Right renal pelvis (tissue), 4 donors: ENCODE measurements around the gene RNF215. TPM values are rescaled to one million over a fixed set of nuclear protein-coding genes. Genes with fewer than 3 reads are reported as not detected.
"Not testable (repeated sequence)": the region's sequence is repeated elsewhere in the genome, so short reads cannot be mapped to it uniquely, and the experiment has no call there.

Experiments used
- DNase-seq, 4 donors: peaks; one replicate each; pipeline ENCODE4 v3.0.0-alpha.2; 2013; ENCODE audit warnings: low read depth in 4 of 4, low spot score in 3 of 4, missing footprints in 1 of 4
- polyA plus RNA-seq, 4 donors: library from polyadenylated mRNA; unstranded; fragments of 120-200 nt; gene quantifications; one replicate each; pipeline ENCODE4 v1.2.1, GENCODE V29; 2013; ENCODE audit not compliant: insufficient read length in 4 of 4

The RNF215 gene
- polyA plus RNA-seq, 4 donors = 18.3 to 22.9 (median 21.8) TPM

DNA sequence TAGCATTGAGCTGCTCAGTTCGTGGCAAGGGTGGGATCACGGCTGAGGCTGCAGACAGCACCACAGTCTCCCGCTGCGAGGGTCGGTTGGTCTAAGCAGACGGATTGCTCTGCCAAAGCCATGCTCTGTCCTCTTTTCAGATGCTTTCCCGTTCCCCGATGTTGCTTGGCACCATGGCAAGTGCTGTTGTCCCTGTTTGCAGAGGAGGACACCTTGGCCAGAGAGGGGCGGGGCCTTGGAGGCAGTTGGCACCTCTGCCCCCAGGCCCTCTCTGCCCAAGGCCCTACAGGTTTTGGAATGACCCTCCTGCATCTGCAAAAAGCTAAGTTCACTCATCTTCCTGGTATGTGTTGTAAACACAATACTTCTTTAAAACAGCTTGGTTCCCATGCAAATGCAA is 18.8 kb downstream of the RNF215 start:
- no peak for DNase-seq

DNA sequence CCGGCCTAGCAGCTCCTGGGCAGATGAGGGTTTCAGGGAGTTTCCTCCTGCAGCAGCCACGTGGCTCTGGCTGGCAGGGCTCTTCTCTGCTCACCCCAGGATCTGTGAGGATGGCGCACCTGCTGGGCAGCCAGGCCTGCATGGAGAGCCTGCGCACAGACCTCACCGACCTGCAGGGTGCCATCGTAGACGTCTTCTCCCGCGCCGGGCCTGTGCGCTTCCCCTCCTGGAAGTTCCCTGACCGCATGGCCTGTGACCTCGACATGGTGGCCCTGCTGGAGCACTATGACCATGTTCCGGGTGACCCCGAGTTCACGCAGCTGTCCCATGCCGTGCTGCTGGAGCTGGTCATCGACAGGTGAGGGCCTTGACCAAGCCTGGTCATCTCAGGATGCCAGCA is 21.3 kb downstream of the RNF215 start:
- DNase-seq = no peak

DNA sequence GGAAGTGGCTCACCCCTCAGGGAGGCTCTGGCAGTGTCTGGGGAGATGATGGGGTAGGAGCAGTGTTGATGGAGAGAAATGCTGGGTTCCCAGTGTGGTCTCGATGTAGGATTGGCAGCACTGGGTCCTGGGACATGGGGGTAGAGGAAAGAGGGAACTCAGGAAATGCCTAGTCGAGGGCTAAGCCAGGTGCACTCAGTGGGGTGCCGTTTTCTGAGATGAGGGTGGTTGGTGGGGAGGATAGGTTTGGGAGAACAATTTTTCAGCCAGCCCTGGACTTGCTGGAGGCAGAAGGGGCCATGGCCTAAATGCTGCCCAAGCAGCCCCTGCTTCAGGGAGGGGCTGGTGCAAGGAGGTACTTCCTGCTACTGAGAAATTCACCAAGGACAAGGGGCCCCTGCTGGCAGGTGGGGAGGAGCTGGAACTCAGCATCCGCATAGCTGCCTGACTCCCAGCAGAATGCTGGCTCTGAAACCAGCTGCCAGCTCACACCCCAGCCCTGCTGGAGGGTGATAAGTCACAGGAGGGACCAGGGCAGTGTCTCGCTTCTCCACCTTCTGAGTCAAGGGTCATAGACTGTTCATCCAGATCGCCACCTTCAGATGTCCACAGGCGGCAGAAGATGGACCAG is 24.4 kb downstream of the RNF215 start:
- DNase-seq = no peak

DNA sequence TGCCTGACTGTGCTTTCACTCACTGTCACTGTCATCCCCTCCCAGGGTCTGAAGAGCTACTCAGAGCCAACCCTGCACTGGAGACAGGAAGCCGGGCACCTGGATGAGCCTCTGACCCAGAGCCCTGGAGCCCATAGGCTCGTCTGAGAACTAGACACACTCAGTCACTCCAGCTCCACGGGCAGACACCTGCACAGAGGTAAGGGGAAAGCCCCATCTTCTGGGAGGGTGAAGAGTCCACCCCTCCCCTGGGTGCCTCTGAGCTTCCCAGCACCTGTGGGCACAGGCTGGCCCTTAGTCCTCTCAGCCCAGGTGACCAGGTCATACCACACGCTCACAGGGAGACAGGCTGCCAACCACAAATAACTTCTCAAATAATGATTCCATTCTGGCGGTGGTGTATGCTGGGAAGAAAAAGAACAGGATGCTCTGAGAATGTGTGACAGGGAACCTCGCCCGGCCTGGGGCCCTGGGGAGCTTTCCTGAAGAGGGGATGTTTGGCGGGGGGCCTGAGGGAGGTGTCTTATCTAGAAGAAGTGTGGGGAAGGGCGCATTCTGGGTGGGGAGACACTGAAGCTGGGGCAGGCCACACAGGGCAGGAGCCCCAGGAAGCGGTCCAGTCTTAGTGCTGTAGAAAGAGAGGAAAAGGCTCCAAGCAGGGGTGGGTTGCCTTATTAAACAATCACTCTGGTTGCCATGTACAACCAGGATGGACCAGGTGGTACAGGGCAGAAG is 25.1 kb downstream of the RNF215 start:
- DNase-seq = no peak

DNA sequence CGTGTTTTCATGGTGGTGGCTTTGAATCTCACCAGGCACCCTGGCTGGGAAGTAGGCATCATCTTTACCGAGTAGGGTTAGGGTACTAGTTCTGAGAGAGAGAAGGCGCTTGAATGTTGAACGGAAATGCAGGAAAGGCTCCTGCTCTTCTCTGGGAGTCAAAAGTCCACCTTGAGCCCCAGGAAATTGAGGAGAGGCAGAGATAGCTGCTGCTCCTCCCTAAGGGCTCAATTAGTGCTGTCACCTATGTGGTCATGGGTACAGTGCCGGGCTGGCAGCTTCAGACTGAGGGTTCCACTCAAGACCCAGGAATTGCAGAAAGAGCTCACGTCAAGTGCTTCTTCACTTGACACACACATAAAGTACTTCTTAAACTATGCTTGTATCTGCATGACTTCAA is 28.7 kb downstream of the RNF215 start:
- no peak for DNase-seq

DNA sequence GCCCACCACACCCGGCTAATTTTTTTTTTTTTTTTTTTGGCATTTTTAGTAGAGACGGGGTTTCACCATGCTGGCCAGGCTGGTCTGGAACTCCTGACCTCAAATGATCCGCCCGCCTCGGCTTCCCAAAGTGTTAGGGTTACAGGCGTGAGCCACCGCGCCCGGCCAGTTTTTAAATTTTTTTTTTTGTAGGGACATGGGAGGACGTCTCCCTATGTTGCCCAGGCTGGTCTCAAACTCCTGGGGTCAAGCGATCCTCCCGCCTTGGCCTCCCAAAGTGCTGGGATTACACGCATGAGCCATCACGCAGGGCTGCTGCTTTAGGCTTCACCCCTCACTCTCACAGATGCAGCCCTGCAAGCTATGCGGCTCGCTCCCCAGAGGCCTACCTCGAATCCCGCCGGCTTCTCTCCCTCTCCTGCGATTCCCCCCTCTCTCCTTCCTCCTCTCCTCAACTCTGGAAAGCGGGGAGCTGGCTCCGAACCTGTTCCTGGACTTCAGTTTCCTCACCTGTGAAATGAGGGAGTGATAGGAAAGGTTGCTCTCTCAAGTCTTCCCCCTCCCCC is 29.5 kb downstream of the RNF215 start:
- DNase-seq = no peak

GRCh38 chr22:30357236-30357570 is 30.0 kb downstream of the RNF215 start:
- peak in 1 of 4 donors; percentile 16 for DNase-seq

DNA sequence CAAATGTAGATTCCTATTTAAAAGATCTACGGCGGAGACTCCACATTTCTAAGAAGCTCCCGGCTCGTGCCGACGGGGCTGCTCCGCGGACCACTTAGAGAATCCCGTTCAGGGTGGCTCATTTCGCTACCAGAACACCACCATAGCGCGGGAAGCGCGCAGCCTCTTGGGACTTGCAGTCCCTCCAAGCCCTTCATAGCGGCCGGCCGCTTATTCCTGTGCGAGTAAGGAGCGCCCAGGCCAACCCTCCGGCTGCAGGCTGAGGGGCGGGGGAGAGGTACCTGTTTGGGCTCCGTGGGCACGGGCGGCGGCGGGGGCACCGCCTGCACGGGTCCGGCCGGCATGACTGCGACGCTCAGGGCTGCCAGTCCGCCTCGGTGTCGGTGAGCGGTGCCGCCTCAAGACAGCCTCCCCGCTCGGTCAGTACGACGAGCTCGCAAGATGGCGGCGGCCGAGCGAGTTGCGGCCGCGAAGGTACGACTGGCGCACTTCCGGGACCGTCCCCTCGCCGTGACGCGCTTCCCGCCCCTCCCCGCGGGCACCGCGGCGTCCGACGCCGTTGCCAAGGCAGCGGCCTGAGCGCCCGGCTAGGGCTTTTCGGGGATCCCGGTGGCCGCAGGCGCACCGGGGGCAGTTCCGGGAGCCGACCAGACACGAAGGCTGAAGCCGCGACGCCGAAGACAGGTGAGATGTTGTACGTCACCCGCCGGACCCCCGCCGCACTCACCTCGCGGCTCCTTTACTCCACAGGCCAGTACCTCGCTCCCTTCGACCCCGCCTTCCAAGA is 30.6 kb downstream of the RNF215 start, which contains the start of the genes CCDC157 and SF3A1:
Gene CCDC157 (plus strand): TSS at position 559 of the 787 bp plus-strand sequence. CDS start 8,994 bp downstream, outside the sequence.
Gene SF3A1 (minus strand): TSS at position 446 of the 787 bp plus-strand sequence. CDS start 102 bp downstream, at position 344.
- DNase-seq = peak; percentile 78 to 92 (median 84)

DNA sequence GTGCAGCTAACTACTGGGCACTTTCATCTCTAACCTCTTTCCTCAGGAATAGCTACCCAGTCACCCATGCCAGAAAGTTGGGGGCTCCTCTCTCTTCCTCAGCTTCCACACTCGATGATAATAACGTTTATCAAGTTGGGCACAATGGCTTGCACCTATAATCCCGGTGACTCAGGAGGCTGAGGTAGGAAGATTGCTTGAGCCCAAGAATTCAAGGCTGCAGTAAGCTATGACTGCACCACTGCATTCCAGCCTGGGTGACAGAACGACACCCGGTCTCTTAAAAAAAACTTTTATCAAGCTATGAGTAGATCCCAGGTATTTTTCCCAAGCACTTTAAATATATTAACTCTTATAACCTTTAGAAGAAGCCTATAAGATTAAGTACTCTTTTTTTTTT is 32.6 kb downstream of the RNF215 start:
- no peak for DNase-seq

DNA sequence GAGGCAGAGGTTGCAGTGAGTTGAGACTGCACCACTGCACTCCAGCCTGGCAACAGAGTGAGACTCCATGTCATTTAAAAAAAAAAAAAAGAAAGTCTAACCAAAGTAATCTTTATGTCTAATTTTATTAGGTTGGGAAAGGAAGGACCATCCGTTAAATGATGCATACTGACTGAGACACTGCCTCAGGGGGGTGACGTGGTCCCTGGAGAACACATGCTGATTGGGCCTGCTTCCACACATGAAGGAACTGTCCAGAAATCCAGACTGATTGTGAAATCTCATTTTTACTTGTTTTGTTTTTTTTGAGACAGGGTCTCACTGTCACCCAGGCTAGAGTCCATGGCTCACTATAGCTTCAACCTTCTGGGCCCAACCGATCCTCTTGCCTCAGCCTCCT is 36.0 kb downstream of the RNF215 start:
- DNase-seq = no peak

DNA sequence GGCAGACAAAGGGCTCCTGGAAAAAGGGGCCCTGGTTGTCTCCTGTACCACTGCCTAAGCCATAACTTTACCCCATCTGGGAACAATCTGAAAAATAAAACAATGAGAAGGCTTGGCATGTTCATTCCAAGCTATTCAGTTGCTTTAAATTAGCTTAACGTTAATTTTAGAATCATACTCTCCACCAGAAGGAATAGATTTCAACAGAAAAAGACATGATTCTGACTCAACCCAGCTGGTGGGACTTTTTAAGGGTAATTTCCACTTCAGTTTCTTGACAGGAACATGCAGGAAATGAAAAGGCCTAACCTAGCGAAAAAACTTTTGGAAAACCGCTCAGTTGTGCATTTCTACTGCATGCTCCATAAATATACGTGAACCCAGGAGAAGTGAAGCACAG is 38.4 kb downstream of the RNF215 start:
- DNase-seq = no peak

GRCh38 chr22:30348404-30348803 is 38.8 kb downstream of the RNF215 start:
- DNase-seq = no peak

DNA sequence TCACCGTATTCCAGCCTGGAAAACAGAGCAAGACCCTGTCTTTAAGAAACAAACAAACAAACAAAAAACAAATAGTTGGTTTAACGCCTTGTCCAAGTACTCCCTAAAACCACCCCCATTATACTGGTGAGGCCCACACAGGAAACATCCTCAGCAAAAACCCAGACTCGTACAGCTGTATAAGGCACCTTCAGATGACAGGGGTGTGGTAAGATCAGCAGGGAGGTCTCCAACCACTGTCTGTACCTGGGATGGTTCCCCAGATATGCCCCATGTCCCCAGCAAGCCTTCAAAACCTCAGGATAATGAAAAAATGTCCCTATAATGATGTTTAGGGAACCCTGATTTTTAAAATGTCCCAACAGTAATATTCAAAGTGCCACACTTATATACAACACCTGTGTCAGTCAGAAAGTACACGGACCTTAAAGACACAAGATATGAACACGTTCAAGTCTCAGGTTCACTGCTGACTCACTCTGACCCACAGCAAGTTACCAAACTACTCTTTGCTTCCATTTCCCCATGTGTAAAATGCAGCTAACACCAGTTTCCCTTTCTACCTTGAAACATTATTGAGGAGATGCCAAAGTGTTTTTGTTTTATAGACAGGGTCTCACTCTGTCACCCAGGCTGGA is 39.8 kb downstream of the RNF215 start:
- no peak for DNase-seq

GRCh38 chr22:30344447-30345200 is 42.6 kb downstream of the RNF215 start:
- DNase-seq = no peak

DNA sequence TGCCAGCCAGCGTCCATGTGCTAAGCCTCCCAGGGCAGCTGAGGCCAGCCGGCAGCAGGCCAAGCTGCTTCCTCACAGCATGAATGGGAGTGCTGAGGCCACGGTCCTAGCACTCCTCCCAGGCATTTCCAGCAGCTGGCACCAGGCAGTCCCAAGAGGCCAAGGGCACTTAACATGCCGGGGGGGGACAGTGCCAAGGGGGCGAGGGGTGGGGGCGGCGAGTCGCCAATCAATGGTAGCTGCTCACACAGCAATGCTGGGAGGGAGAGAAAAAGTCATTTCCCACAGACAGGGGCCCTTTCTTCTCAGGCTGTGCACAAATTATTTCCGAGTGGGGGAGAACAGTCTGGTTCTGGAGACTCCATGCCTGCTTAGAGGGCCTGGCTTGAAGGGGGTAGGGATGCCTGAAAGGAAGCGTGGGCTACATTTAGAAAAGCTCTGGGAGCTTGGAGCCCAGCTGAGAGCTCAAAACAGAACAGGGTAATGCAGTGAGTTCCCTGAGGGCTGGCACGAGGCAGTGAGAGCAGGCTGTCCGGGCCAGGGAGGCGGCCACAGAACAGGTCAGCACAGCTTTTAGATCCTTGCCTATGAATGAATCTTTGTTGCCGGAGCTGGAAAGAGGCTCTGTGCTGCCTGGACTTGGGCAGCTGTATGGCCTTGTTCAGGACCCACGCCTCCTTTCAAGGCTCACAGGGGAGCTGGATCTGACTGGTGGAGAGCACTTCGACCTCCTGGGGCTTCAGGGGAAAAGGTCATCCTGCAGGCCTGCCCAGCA is 46.1 kb downstream of the RNF215 start:
- no peak for DNase-seq

GRCh38 chr22:30338802-30339201 is 48.4 kb downstream of the RNF215 start:
- DNase-seq = no peak

DNA sequence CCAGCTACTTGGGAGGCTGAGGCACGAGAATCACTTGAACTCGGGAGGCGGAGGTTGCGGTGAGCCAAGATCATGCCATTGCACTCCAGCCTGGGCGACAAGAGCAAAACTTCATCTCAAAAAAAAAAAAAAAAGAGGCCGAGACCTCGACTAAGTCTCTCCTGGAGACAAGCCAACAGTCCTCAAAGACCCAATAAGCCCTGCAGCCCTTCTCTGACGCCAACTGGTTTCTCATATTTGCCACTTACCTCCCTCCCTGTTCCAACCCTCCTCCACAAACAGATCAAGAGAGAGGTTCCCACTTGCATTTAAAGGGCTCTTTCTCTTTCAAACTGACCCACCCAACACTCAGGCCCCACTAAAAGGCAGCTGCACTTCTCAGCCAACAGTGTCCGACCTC is 48.9 kb downstream of the RNF215 start:
- DNase-seq = not testable (repeated sequence)

- DNase-seq = no peak
Measured at GRCh38 chr22:30337461-30337778, 49.8 kb downstream of the RNF215 start.

GRCh38 chr22:30336752-30337460 is 50.3 kb downstream of the RNF215 start:
- DNase-seq = no peak
